SK-N-SH (cell line): ENCODE measurements around the gene BTBD9. TPM values are rescaled to one million over a fixed set of nuclear protein-coding genes. Genes with fewer than 3 reads are reported as not detected.

Experiments used
- CTCF ChIA-PET: fragments of 300-600, 350-600 bp; formaldehyde crosslinking; extraction: SDS; loops from one replicate; lab custom pipeline; 2021; lab: Yijun Ruan, JAX
- POLR2A ChIA-PET: fragments of 350-600 bp; sonication (Branson Sonifier 250); formaldehyde crosslinking; extraction: SDS; loops from one replicate; lab custom pipeline; 2020; ENCODE audit warnings: antibody characterized with exemption, inconsistent platforms; lab: Yijun Ruan, JAX
- DNase-seq: peaks from one replicate; pipeline ENCODE4 v3.0.0; 2012
- H2AFZ ChIP-seq: fragments of 200-600 bp; sonication (generic); 2 replicates; pipeline ENCODE4 v1.8.1; 2016; ENCODE audit warnings: antibody characterized with exemption, mild to moderate bottlenecking, low read depth
- H3F3A ChIP-seq: fragments of 200-600 bp; sonication (generic); replicated peaks from 2 replicates; pipeline ENCODE3; 2016; ENCODE audit warnings: antibody characterized with exemption, mild to moderate bottlenecking; ENCODE audit not compliant: insufficient read depth
- H3K27ac ChIP-seq, 2 experiments: fragments of 200-500 bp in 1 of 2; fragments of 200-600 bp in 1 of 2; sonication (Bioruptor generic) in 1 of 2; sonication (generic), shearing (Covaris generic) in 1 of 2; 2 replicates each; pipeline versions ENCODE4 v1.5.1 to v1.6.1; 2014 to 2016; ENCODE audit warnings: low read depth in 2 of 2, inconsistent platforms in 1 of 2, low read length in 1 of 2, mild to moderate bottlenecking in 1 of 2, mixed read lengths in 1 of 2
- H3K27me3 ChIP-seq: fragments of 200-600 bp; sonication (generic), shearing (Covaris generic); 2 replicates; pipeline ENCODE4 v1.6.1; 2016; ENCODE audit warnings: mixed run types; ENCODE audit not compliant: insufficient read depth
- H3K36me3 ChIP-seq, 2 experiments: fragments of 200-500 bp in 1 of 2; fragments of 200-600 bp in 1 of 2; sonication (Bioruptor generic) in 1 of 2; sonication (generic) in 1 of 2; replicated peaks in 1 of 2; 2 replicates each; pipeline versions ENCODE3 to v1.5.1; 2014 to 2016; ENCODE audit warnings: low read length in 1 of 2, mild to moderate bottlenecking in 1 of 2; ENCODE audit not compliant: insufficient read depth in 2 of 2, control insufficient read depth in 1 of 2
- H3K4me1 ChIP-seq, 2 experiments: fragments of 200-500 bp in 1 of 2; fragments of 200-600 bp in 1 of 2; sonication (Bioruptor generic) in 1 of 2; sonication (generic), shearing (Covaris generic) in 1 of 2; 2 replicates each; pipeline versions ENCODE4 v1.5.1 to v1.6.1; 2014 to 2016; ENCODE audit warnings: low read depth in 1 of 2, low read length in 1 of 2, mixed run types in 1 of 2; ENCODE audit not compliant: insufficient read depth in 2 of 2, control insufficient read depth in 1 of 2
- H3K4me2 ChIP-seq: fragments of 200-600 bp; sonication (generic), shearing (Covaris generic); 2 replicates; pipeline ENCODE4 v1.6.1; 2017; ENCODE audit warnings: mixed run types
- H3K4me3 ChIP-seq, 2 experiments: fragments of 200-500 bp in 1 of 2; fragments of 200-600 bp in 1 of 2; sonication (Bioruptor generic) in 1 of 2; sonication (generic), shearing (Covaris generic) in 1 of 2; 2 replicates each; pipeline versions ENCODE4 v1.5.1 to v1.8.1; 2014 to 2016; ENCODE audit warnings: low read depth in 2 of 2, inconsistent platforms in 1 of 2, low read length in 1 of 2, mild to moderate bottlenecking in 1 of 2, mixed read lengths in 1 of 2, moderate library complexity in 1 of 2
- H3K79me2 ChIP-seq: fragments of 200-600 bp; sonication (generic); 2 replicates; pipeline ENCODE4 v1.8.1; 2017; ENCODE audit warnings: mild to moderate bottlenecking; ENCODE audit not compliant: insufficient read depth
- H3K9ac ChIP-seq: fragments of 200-600 bp; sonication (generic); 2 replicates; pipeline ENCODE4 v1.6.1; 2017; ENCODE audit warnings: mixed run types
- H3K9me2 ChIP-seq: fragments of 200-600 bp; sonication (generic); 2 replicates; pipeline ENCODE4 v1.6.1; 2017; ENCODE audit warnings: mixed run types
- H3K9me3 ChIP-seq: fragments of 200-600 bp; sonication (generic); 2 replicates; pipeline ENCODE4 v1.6.1; 2017; ENCODE audit warnings: mixed run types, mild to moderate bottlenecking, moderate library complexity
- H4K20me1 ChIP-seq: fragments of 200-600 bp; sonication (generic); 2 replicates; pipeline ENCODE4 v1.6.1; 2017; ENCODE audit warnings: mild to moderate bottlenecking, mixed run types; ENCODE audit not compliant: insufficient read depth
- CHD2 ChIP-seq: fragments of 150-350 bp; IDR thresholded peaks from 2 replicates; pipeline ENCODE4 v1.6.1; 2018; ENCODE audit warnings: low read length; ENCODE audit not compliant: partially characterized antibody
- ELF1 ChIP-seq: IDR thresholded peaks from 2 replicates; pipeline ENCODE4 v1.4.0; 2012
- FOSL2 ChIP-seq: IDR thresholded peaks from 2 replicates; pipeline ENCODE4 v1.4.0; 2012; ENCODE audit warnings: low read depth, mild to moderate bottlenecking, moderate library complexity, borderline replicate concordance
- FOXM1 ChIP-seq: IDR thresholded peaks from 2 replicates; pipeline ENCODE4 v1.4.0; 2012; ENCODE audit warnings: low read depth, mild to moderate bottlenecking
- GATA2 ChIP-seq: sonication (generic); formaldehyde crosslinking; IDR thresholded peaks from 2 replicates; pipeline ENCODE4 v1.5.0; 2020; ENCODE audit warnings: mild to moderate bottlenecking, missing genetic modification reagents
- JUND ChIP-seq: IDR thresholded peaks from 2 replicates; pipeline ENCODE4 v1.4.0; 2012
- MXI1 ChIP-seq: IDR thresholded peaks from 2 replicates; pipeline ENCODE4 v1.6.1; 2012; ENCODE audit warnings: mild to moderate bottlenecking, low read depth, low read length, improper control_type of control experiment
- POLR2AphosphoS5 ChIP-seq: IDR thresholded peaks from 2 replicates; pipeline ENCODE4 v1.6.1; 2012; ENCODE audit warnings: low read depth, low read length
- RAD21 ChIP-seq: IDR thresholded peaks from 2 replicates; pipeline ENCODE4 v1.6.1; 2012; ENCODE audit warnings: mild to moderate bottlenecking, low read length
- RFX5 ChIP-seq: IDR thresholded peaks from 2 replicates; pipeline ENCODE4 v1.6.1; 2012; ENCODE audit warnings: mild to moderate bottlenecking, improper control_type of control experiment, low read length
- RXRA ChIP-seq: IDR thresholded peaks from 2 replicates; pipeline ENCODE4 v1.4.0; 2012; ENCODE audit warnings: low read depth, mild to moderate bottlenecking, borderline replicate concordance
- SMC3 ChIP-seq: IDR thresholded peaks from 2 replicates; pipeline ENCODE4 v1.6.1; 2012; ENCODE audit warnings: low read depth, low read length, improper control_type of control experiment
- TCF12 ChIP-seq: IDR thresholded peaks from 2 replicates; pipeline ENCODE4 v1.4.0; 2012
- TEAD4 ChIP-seq: IDR thresholded peaks from 2 replicates; pipeline ENCODE4 v1.4.0; 2012; ENCODE audit warnings: mild to moderate bottlenecking, borderline replicate concordance; ENCODE audit not compliant: insufficient read depth
- YY1 ChIP-seq: IDR thresholded peaks from 2 replicates; pipeline ENCODE4 v1.4.0; 2012; ENCODE audit warnings: low read depth, mild to moderate bottlenecking
- WGBS: methylation state at CpG from one replicate; pipeline ENCODE4 v1.1.6; 2017; ENCODE audit warnings: low lambda C conversion rate; 5-methylcytosine and 5-hydroxymethylcytosine counted together
- polyA plus RNA-seq, 3 experiments: library from polyadenylated mRNA; depleted of rRNA; stranded (reverse); fragments of >200 nt; gene quantifications; 2 replicates each; pipeline ENCODE4 v1.2.3, GENCODE V29; 2012
- TF ChIP-seq, protein P1 (sequence below): fragments of 150-350 bp; IDR thresholded peaks from 2 replicates; pipeline ENCODE4 v1.6.1; 2017; ENCODE audit warnings: antibody characterized with exemption, low read length, low read depth, borderline replicate concordance
- TF ChIP-seq, protein P2 (sequence below): IDR thresholded peaks from 2 replicates; pipeline ENCODE4 v1.4.0; 2012; ENCODE audit warnings: low read depth, borderline replicate concordance
- TF ChIP-seq, protein P3 (sequence below): IDR thresholded peaks from 2 replicates; pipeline ENCODE4; 2012
- TF ChIP-seq, protein P4 (sequence below): IDR thresholded peaks from 2 replicates; pipeline ENCODE4 v1.6.1; 2012; ENCODE audit warnings: mild to moderate bottlenecking, low read depth, low read length, moderate library complexity
- TF ChIP-seq, protein P5 (sequence below): fragments of 150-350 bp; IDR thresholded peaks from 2 replicates; pipeline ENCODE4 v1.6.1; 2016; ENCODE audit warnings: mild to moderate bottlenecking, low read depth, low read length

BTBD9 gene
- polyA plus RNA-seq, 1 of the 3 experiments (the other 2 are of a cell fraction) = 2.2 TPM

DNA sequence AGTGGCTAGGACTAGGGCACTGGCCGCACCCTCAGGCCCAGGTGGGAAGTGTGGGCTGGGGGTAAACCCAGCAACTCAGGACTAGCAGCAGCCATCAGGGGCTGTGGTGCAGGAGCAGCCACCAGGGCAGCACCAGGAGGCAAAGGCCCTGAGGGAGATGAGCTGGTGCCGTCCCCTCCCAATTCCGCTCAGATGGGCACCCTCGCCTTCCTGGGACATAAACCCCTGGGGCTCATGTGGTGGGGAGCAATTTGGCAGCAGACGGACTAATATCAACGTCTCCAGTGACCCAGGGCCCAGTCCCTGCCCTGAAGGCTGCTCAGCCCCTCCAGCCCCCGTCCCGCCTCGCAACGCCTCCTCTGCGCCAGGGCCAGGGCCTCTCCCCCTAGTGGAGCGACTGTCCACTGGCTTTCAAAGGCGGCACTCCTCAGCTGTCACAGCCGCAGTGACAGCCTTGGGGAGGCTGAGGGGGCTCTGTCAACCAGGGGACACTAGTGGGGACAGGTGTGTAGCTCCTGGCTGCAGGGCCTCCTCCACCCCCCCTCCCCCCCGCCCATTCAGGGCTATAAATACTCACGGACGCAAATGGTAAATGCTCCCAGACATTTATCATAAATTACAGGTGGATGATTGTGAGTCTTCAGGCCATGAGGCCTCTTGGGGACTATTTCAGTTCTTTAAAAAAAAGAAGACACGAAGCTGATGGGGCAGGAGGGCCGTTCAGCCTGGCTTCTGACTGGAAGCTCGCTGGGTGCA, 470.3 kb downstream of the BTBD9 start:
- Histone ChIP-seq H2AFZ (no peak overlapping the region), H3K4me2 (no peak overlapping the region), H3K9me3 (no peaks in the 10 kb centered on the region), H4K20me1 (no peaks in the 10 kb centered on the region), H3K9me2 (no peaks in the 10 kb centered on the region), H3K4me3 (no peak overlapping the region), H3K9ac (no peak overlapping the region), H3F3A (no peaks in the 10 kb centered on the region), H3K4me1 (peaks cover 0 to 40% of the 10 kb centered on the region in 2 experiments; a peak in 1 of 4 replicates), H3K36me3 (peaks cover 0 to 2% of the 10 kb centered on the region in 2 experiments), H3K27ac (peak overlapping the region in 1 of 2 experiments; percentile 14; a peak in 1 of 4 replicates), H3K27me3 (no peaks in the 10 kb centered on the region), H3K79me2 (no peaks in the 10 kb centered on the region)
- DNase-seq = no peak
- POLR2A ChIA-PET = no interaction called here
- TF ChIP-seq, protein P1, sequence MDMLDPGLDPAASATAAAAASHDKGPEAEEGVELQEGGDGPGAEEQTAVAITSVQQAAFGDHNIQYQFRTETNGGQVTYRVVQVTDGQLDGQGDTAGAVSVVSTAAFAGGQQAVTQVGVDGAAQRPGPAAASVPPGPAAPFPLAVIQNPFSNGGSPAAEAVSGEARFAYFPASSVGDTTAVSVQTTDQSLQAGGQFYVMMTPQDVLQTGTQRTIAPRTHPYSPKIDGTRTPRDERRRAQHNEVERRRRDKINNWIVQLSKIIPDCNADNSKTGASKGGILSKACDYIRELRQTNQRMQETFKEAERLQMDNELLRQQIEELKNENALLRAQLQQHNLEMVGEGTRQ = no peak
- TF ChIP-seq GATA2 (CRISPR knock-in tag) (no peak), TEAD4 (no peak), FOXM1 (no peak), ELF1 (no peak), RXRA (no peak), RAD21 (no peak), SMC3 (no peak), FOSL2 (no peak)
- TF ChIP-seq, protein P2, sequence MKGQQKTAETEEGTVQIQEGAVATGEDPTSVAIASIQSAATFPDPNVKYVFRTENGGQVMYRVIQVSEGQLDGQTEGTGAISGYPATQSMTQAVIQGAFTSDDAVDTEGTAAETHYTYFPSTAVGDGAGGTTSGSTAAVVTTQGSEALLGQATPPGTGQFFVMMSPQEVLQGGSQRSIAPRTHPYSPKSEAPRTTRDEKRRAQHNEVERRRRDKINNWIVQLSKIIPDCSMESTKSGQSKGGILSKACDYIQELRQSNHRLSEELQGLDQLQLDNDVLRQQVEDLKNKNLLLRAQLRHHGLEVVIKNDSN = no peak
- TF ChIP-seq, protein P3, sequence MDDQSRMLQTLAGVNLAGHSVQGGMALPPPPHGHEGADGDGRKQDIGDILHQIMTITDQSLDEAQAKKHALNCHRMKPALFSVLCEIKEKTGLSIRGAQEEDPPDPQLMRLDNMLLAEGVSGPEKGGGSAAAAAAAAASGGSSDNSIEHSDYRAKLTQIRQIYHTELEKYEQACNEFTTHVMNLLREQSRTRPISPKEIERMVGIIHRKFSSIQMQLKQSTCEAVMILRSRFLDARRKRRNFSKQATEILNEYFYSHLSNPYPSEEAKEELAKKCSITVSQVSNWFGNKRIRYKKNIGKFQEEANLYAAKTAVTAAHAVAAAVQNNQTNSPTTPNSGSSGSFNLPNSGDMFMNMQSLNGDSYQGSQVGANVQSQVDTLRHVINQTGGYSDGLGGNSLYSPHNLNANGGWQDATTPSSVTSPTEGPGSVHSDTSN = no peak
- CTCF ChIA-PET = interaction anchor here (1.0 to 1.8 kb wide), 3 partner anchors 12 to 325 kb away, joined by 3 to 5 read pairs (median 3); no protein-coding TSS in a partner anchor
- WGBS = 94% methylated on average over 16 of the region's 20 CpGs

DNA sequence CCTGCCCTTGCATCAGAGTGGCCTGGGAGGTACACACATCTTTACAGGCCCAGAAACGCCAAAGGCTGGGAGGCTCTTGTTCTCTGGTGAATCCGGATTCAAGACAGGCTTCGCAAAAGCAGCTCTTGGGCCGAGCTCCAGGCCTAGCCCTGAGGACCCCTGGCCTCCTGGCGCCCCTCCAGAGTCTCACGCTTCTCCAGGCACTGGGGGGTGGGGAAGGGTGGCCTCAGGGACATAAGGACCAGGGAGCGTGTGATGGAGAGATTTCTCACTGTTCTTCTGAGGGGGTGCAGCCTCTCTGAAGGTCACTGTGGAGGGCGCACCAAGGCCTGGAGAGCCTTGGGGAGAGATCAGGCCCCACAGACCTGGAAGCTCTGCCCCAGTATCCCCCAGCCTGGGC, 471.0 kb downstream of the BTBD9 start:
- H4K20me1 ChIP-seq = no peaks in the 10 kb centered on the region
- no peaks in the 10 kb centered on the region for H3K79me2 ChIP-seq
- H3K4me1 ChIP-seq = peaks cover 0 to 40% of the 10 kb centered on the region in 2 experiments; a peak in 1 of 4 replicates
- H3K27ac ChIP-seq = peak overlapping the region in 1 of 2 experiments; percentile 22; a peak in 1 of 4 replicates
- no peak overlapping the region for H2AFZ ChIP-seq
- DNase-seq = no peak
- H3K9ac ChIP-seq = no peak overlapping the region
- ChIA-PET POLR2A (no interaction called here), CTCF (interaction anchor here (1.1 to 1.8 kb wide), 3 partner anchors 11 to 402 kb away, joined by 3 to 5 read pairs (median 5); no protein-coding TSS in a partner anchor)
- whole genome bisulfite sequencing = 80% methylated on average over 1 of the region's 8 CpGs
- H3K27me3 ChIP-seq = no peaks in the 10 kb centered on the region
- no peaks in the 10 kb centered on the region for H3F3A ChIP-seq
- no peak overlapping the region for H3K4me2 ChIP-seq
- no peaks in the 10 kb centered on the region for H3K9me3 ChIP-seq
- no peaks in the 10 kb centered on the region for H3K9me2 ChIP-seq
- no peaks in the 10 kb centered on the region for H3K36me3 ChIP-seq
- no peak overlapping the region for H3K4me3 ChIP-seq
- TF ChIP-seq RAD21 (no peak), FOXM1 (no peak), RXRA (no peak), YY1 (no peak), FOSL2 (no peak), RFX5 (no peak), MXI1 (no peak), POLR2AphosphoS5 (no peak), ELF1 (no peak), CHD2 (no peak), TCF12 (no peak), JUND (no peak)
- TF ChIP-seq, protein P4, sequence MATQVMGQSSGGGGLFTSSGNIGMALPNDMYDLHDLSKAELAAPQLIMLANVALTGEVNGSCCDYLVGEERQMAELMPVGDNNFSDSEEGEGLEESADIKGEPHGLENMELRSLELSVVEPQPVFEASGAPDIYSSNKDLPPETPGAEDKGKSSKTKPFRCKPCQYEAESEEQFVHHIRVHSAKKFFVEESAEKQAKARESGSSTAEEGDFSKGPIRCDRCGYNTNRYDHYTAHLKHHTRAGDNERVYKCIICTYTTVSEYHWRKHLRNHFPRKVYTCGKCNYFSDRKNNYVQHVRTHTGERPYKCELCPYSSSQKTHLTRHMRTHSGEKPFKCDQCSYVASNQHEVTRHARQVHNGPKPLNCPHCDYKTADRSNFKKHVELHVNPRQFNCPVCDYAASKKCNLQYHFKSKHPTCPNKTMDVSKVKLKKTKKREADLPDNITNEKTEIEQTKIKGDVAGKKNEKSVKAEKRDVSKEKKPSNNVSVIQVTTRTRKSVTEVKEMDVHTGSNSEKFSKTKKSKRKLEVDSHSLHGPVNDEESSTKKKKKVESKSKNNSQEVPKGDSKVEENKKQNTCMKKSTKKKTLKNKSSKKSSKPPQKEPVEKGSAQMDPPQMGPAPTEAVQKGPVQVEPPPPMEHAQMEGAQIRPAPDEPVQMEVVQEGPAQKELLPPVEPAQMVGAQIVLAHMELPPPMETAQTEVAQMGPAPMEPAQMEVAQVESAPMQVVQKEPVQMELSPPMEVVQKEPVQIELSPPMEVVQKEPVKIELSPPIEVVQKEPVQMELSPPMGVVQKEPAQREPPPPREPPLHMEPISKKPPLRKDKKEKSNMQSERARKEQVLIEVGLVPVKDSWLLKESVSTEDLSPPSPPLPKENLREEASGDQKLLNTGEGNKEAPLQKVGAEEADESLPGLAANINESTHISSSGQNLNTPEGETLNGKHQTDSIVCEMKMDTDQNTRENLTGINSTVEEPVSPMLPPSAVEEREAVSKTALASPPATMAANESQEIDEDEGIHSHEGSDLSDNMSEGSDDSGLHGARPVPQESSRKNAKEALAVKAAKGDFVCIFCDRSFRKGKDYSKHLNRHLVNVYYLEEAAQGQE = no peak
- TF ChIP-seq, protein P5, sequence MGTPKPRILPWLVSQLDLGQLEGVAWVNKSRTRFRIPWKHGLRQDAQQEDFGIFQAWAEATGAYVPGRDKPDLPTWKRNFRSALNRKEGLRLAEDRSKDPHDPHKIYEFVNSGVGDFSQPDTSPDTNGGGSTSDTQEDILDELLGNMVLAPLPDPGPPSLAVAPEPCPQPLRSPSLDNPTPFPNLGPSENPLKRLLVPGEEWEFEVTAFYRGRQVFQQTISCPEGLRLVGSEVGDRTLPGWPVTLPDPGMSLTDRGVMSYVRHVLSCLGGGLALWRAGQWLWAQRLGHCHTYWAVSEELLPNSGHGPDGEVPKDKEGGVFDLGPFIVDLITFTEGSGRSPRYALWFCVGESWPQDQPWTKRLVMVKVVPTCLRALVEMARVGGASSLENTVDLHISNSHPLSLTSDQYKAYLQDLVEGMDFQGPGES = no peak
